ENCODE measurements around the gene BUD13.
"Not testable (repeated sequence)": the region's sequence is repeated elsewhere in the genome, so short reads cannot be mapped to it uniquely, and the experiment has no call there.

The BUD13 gene

GRCh38 chr11:116772443-116773202 is at the start of gene BUD13:
BUD13 (minus strand) TSS chr11:116772987; CDS start chr11:116772964, 23 bp downstream.
- DNase-seq = peak; percentile 77 to 86

- no peak for DNase-seq
These were observed 49.8 kb upstream of the BUD13 start for GRCh38 chr11:116822575-116822974.

GRCh38 chr11:116821050-116821918 is 48.5 kb upstream of the BUD13 start:
- DNase-seq = no peak

- DNase-seq = no peak
These were observed 46.3 kb upstream of the BUD13 start for GRCh38 chr11:116819049-116819448.

- DNase-seq = no peak
These were observed 41.7 kb upstream of the BUD13 start for GRCh38 chr11:116814502-116814901.

- no peak for DNase-seq
These were observed 41.1 kb upstream of the BUD13 start for GRCh38 chr11:116813781-116814471.

- no peak for DNase-seq
These were observed 40.4 kb upstream of the BUD13 start for GRCh38 chr11:116813170-116813569.

- no peak for DNase-seq
These were observed 39.3 kb upstream of the BUD13 start for GRCh38 chr11:116812109-116812508.

GRCh38 chr11:116811194-116811593 is 38.4 kb upstream of the BUD13 start:
- no peak for DNase-seq

- DNase-seq = no peak
These were observed 35.7 kb upstream of the BUD13 start for GRCh38 chr11:116808262-116809175.

- no peak for DNase-seq
These were observed 34.9 kb upstream of the BUD13 start for GRCh38 chr11:116807601-116808261.

GRCh38 chr11:116804001-116804400 is 31.2 kb upstream of the BUD13 start:
- no peak for DNase-seq

GRCh38 chr11:116801662-116802061 is 28.9 kb upstream of the BUD13 start:
- not testable (repeated sequence) for DNase-seq

GRCh38 chr11:116800610-116801009 is 27.8 kb upstream of the BUD13 start:
- no peak for DNase-seq

GRCh38 chr11:116798368-116798767 is 25.6 kb upstream of the BUD13 start:
- no peak for DNase-seq

GRCh38 chr11:116797816-116798215 is 25.0 kb upstream of the BUD13 start:
- no peak for DNase-seq

GRCh38 chr11:116796548-116796947 is 23.8 kb upstream of the BUD13 start:
- DNase-seq = no peak

GRCh38 chr11:116794851-116795250 is 22.1 kb upstream of the BUD13 start:
- no peak for DNase-seq

GRCh38 chr11:116793772-116794097 is 20.9 kb upstream of the BUD13 start:
- DNase-seq = peak; percentile 44 to 65

GRCh38 chr11:116792869-116793771 is 20.3 kb upstream of the BUD13 start:
- peak; percentile 44 to 58 for DNase-seq
